Measurements from ENCODE around the gene ZNF142. TPM values are rescaled to one million over a fixed set of nuclear protein-coding genes. Genes with fewer than 3 reads are reported as not detected.

ZNF142 gene
- total RNA-seq, 1 donor from 2014 or later: 28.0 TPM

GRCh38 chr2:218638372-218638771 is 21.1 kb downstream of the ZNF142 start:
- H3K36me3 Mint-ChIP-seq (ENCODE audit: low read depth, unreplicated experiment): peaks cover 35% of the 10 kb centered on the region
- Histone ChIP-seq H3K9me3 (ENCODE audit: insufficient read depth, low read depth, low read length) (no peaks in the 10 kb centered on the region), H3K36me3 (ENCODE audit: insufficient read depth, low read length) (peaks cover 52% of the 10 kb centered on the region), H3K4me2 (ENCODE audit: low read length) (no peak overlapping the region), H3K27me3 (ENCODE audit: insufficient read depth, low read length) (no peaks in the 10 kb centered on the region), H3K79me2 (ENCODE audit: insufficient read depth, low read length) (peaks cover 3% of the 10 kb centered on the region), H3K4me1 (ENCODE audit: insufficient read depth, low read length) (no peaks in the 10 kb centered on the region), H2AFZ (ENCODE audit: low read depth, low read length) (no peak overlapping the region), H4K20me1 (ENCODE audit: insufficient read depth, low read length) (peaks cover 10% of the 10 kb centered on the region), H3K9ac (ENCODE audit: low read length) (no peak overlapping the region), H3K27ac (ENCODE audit: low read depth, low read length) (no peak overlapping the region), H3K4me3 (ENCODE audit: insufficient read depth, low read depth, low read length) (no peak overlapping the region)
- no peaks in the 10 kb centered on the region for H3K27me3 Mint-ChIP-seq (ENCODE audit: low read depth, unreplicated experiment)
- H3K4me3 Mint-ChIP-seq (ENCODE audit: unreplicated experiment): no peak overlapping the region
- H3K4me1 Mint-ChIP-seq (ENCODE audit: low read depth, unreplicated experiment): no peaks in the 10 kb centered on the region
- TF ChIP-seq, protein P1, sequence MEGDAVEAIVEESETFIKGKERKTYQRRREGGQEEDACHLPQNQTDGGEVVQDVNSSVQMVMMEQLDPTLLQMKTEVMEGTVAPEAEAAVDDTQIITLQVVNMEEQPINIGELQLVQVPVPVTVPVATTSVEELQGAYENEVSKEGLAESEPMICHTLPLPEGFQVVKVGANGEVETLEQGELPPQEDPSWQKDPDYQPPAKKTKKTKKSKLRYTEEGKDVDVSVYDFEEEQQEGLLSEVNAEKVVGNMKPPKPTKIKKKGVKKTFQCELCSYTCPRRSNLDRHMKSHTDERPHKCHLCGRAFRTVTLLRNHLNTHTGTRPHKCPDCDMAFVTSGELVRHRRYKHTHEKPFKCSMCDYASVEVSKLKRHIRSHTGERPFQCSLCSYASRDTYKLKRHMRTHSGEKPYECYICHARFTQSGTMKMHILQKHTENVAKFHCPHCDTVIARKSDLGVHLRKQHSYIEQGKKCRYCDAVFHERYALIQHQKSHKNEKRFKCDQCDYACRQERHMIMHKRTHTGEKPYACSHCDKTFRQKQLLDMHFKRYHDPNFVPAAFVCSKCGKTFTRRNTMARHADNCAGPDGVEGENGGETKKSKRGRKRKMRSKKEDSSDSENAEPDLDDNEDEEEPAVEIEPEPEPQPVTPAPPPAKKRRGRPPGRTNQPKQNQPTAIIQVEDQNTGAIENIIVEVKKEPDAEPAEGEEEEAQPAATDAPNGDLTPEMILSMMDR (IDR thresholded peaks at IDR 0.05; ENCODE audit: insufficient read depth, low read depth, low read length): no peak
- TF ChIP-seq EZH2 (IDR thresholded peaks at IDR 0.05; ENCODE audit: insufficient read depth, low read length): no peak
- H3K9me3 Mint-ChIP-seq (ENCODE audit: unreplicated experiment): peaks cover 4% of the 10 kb centered on the region
- H3K27ac Mint-ChIP-seq (ENCODE audit: unreplicated experiment): no peak overlapping the region
- DNase-seq (ENCODE audit: low read depth): no peak
- FAIRE-seq: no peak

DNA sequence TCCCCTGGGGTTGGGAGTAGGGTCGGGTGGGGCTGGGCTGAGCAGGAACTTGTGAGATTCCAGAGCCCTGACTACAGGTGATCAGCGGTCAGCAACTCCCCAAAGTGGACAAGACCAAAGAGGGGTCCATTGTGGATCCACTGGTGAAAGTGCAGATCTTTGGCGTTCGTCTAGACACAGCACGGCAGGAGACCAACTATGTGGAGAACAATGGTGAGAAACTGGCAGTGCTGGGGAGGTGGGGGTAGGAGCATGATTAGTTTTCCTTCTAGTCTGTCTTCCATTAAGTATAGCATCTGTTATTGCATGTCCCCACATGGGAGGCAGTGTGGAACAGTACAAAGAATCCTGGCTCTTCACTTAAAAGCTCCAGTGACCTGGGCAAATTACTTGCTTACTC is 23.7 kb downstream of the ZNF142 start:
- H3K79me2 ChIP-seq (ENCODE audit: insufficient read depth, low read length): no peaks in the 10 kb centered on the region
- FAIRE-seq (no peak), DNase-seq (ENCODE audit: low read depth) (no peak)
- H3K4me3 ChIP-seq (ENCODE audit: insufficient read depth, low read depth, low read length): no peak overlapping the region
- peaks cover 4% of the 10 kb centered on the region for H3K9me3 Mint-ChIP-seq (ENCODE audit: unreplicated experiment)
- no peak overlapping the region for H3K27ac ChIP-seq (ENCODE audit: low read depth, low read length)
- H3K4me3 Mint-ChIP-seq (ENCODE audit: unreplicated experiment): no peak overlapping the region
- H3K36me3 Mint-ChIP-seq (ENCODE audit: low read depth, unreplicated experiment): peaks cover 31% of the 10 kb centered on the region
- no peak overlapping the region for H3K4me2 ChIP-seq (ENCODE audit: low read length)
- H3K36me3 ChIP-seq (ENCODE audit: insufficient read depth, low read length): peaks cover 39% of the 10 kb centered on the region
- no peaks in the 10 kb centered on the region for H3K9me3 ChIP-seq (ENCODE audit: insufficient read depth, low read depth, low read length)
- H3K4me1 Mint-ChIP-seq (ENCODE audit: low read depth, unreplicated experiment): peaks cover 3% of the 10 kb centered on the region
- H3K4me1 ChIP-seq (ENCODE audit: insufficient read depth, low read length): peaks cover 6% of the 10 kb centered on the region
- TF ChIP-seq EZH2 (IDR thresholded peaks at IDR 0.05; ENCODE audit: insufficient read depth, low read length): no peak
- TF ChIP-seq, protein P1 (IDR thresholded peaks at IDR 0.05; ENCODE audit: insufficient read depth, low read depth, low read length): no peak
- no peak overlapping the region for H2AFZ ChIP-seq (ENCODE audit: low read depth, low read length)
- no peaks in the 10 kb centered on the region for H3K27me3 Mint-ChIP-seq (ENCODE audit: low read depth, unreplicated experiment)
- H3K27me3 ChIP-seq (ENCODE audit: insufficient read depth, low read length): no peaks in the 10 kb centered on the region
- H4K20me1 ChIP-seq (ENCODE audit: insufficient read depth, low read length): peaks cover 10% of the 10 kb centered on the region
- H3K9ac ChIP-seq (ENCODE audit: low read length): no peak overlapping the region
- no peak overlapping the region for H3K27ac Mint-ChIP-seq (ENCODE audit: unreplicated experiment)

- Histone ChIP-seq H3K36me3 (ENCODE audit: insufficient read depth, low read length) (peaks cover 5% of the 10 kb centered on the region), H3K4me3 (ENCODE audit: insufficient read depth, low read depth, low read length) (no peak overlapping the region), H3K9me3 (ENCODE audit: insufficient read depth, low read depth, low read length) (no peaks in the 10 kb centered on the region), H3K9ac (ENCODE audit: low read length) (no peak overlapping the region), H3K79me2 (ENCODE audit: insufficient read depth, low read length) (no peaks in the 10 kb centered on the region), H3K4me1 (ENCODE audit: insufficient read depth, low read length) (peaks cover 6% of the 10 kb centered on the region), H4K20me1 (ENCODE audit: insufficient read depth, low read length) (peaks cover 3% of the 10 kb centered on the region), H3K4me2 (ENCODE audit: low read length) (peak overlapping the region; percentile 42), H3K27ac (ENCODE audit: low read depth, low read length) (no peak overlapping the region), H3K27me3 (ENCODE audit: insufficient read depth, low read length) (no peaks in the 10 kb centered on the region), H2AFZ (ENCODE audit: low read depth, low read length) (no peak overlapping the region)
- no peak for TF ChIP-seq EZH2 (IDR thresholded peaks at IDR 0.05; ENCODE audit: insufficient read depth, low read length)
- TF ChIP-seq, protein P1 (IDR thresholded peaks at IDR 0.05; ENCODE audit: insufficient read depth, low read depth, low read length): no peak
- no peak overlapping the region for H3K27ac Mint-ChIP-seq (ENCODE audit: unreplicated experiment)
- H3K27me3 Mint-ChIP-seq (ENCODE audit: low read depth, unreplicated experiment): peaks cover 4% of the 10 kb centered on the region
- peaks cover 3% of the 10 kb centered on the region for H3K4me1 Mint-ChIP-seq (ENCODE audit: low read depth, unreplicated experiment)
- no peak for FAIRE-seq
- peaks cover 22% of the 10 kb centered on the region for H3K36me3 Mint-ChIP-seq (ENCODE audit: low read depth, unreplicated experiment)
- H3K4me3 Mint-ChIP-seq (ENCODE audit: unreplicated experiment): no peak overlapping the region
- peaks cover 5% of the 10 kb centered on the region for H3K9me3 Mint-ChIP-seq (ENCODE audit: unreplicated experiment)
- peak; percentile 27 for DNase-seq (ENCODE audit: low read depth)
Measured at GRCh38 chr2:218631837-218632236, 27.6 kb downstream of the ZNF142 start.
